ENCODE data around the gene DHCR7. TPM values are rescaled to one million over a fixed set of nuclear protein-coding genes. Genes with fewer than 3 reads are reported as not detected.

Gene DHCR7
- total RNA-seq, 2 donors from 2014 or later: 87.7 to 130 TPM

- Mint-ChIP-seq H3K36me3 (ENCODE audit: low read depth) (peaks cover 7% of the 10 kb centered on the region), H3K4me3 (no peak overlapping the region), H3K9me3 (peaks cover 25% of the 10 kb centered on the region), H3K4me1 (no peaks in the 10 kb centered on the region), H3K27ac (no peak overlapping the region), H3K27me3 (ENCODE audit: insufficient read depth) (peaks cover 44% of the 10 kb centered on the region)
- Histone ChIP-seq H3K36me3 (ENCODE audit: control insufficient read depth, insufficient read depth, low read length) (no peaks in the 10 kb centered on the region), H3K4me3 (ENCODE audit: low read length) (no peak overlapping the region), H3K4me1 (ENCODE audit: control insufficient read depth, insufficient read depth, low read length) (no peaks in the 10 kb centered on the region), H3K27me3 (ENCODE audit: control insufficient read depth, insufficient read depth, low read length, poor library complexity, severe bottlenecking) (no peaks in the 10 kb centered on the region), H3K27ac (ENCODE audit: low read depth, low read length) (no peak overlapping the region), H3K9ac (ENCODE audit: extremely low read depth, low read length, poor library complexity, severe bottlenecking) (no peak overlapping the region), H3K9me3 (ENCODE audit: control insufficient read depth, low read length) (no peaks in the 10 kb centered on the region)
- 91 to 92% methylated on average over 4 of the region's 6 CpGs for WGBS, 2 experiments (ENCODE audit: insufficient coverage in 1 of 2, insufficient read length in 1 of 2)
- no peak for DNase-seq
- TF ChIP-seq CTCF (conservative IDR thresholded peaks at IDR 0.05): no peak
Observed at GRCh38 chr11:71385091-71385490, 63.1 kb downstream of the DHCR7 start.

GRCh38 chr11:71384561-71384960 lies 63.6 kb downstream of the DHCR7 start:
- peaks cover under 1% of the 10 kb centered on the region for H3K27me3 ChIP-seq (ENCODE audit: control insufficient read depth, insufficient read depth, low read length, poor library complexity, severe bottlenecking)
- H3K36me3 Mint-ChIP-seq (ENCODE audit: low read depth): peaks cover 7% of the 10 kb centered on the region
- no peaks in the 10 kb centered on the region for H3K9me3 ChIP-seq (ENCODE audit: control insufficient read depth, low read length)
- H3K9me3 Mint-ChIP-seq: peaks cover 25% of the 10 kb centered on the region
- H3K27ac Mint-ChIP-seq: no peak overlapping the region
- no peaks in the 10 kb centered on the region for H3K4me1 ChIP-seq (ENCODE audit: control insufficient read depth, insufficient read depth, low read length)
- no peak overlapping the region for H3K27ac ChIP-seq (ENCODE audit: low read depth, low read length)
- H3K9ac ChIP-seq (ENCODE audit: extremely low read depth, low read length, poor library complexity, severe bottlenecking): no peak overlapping the region
- WGBS, 2 experiments (ENCODE audit: insufficient coverage in 1 of 2, insufficient read length in 1 of 2): 94 to 98% methylated on average over 3 of the region's 8 CpGs
- H3K4me1 Mint-ChIP-seq: no peaks in the 10 kb centered on the region
- H3K4me3 Mint-ChIP-seq: no peak overlapping the region
- H3K4me3 ChIP-seq (ENCODE audit: low read length): no peak overlapping the region
- no peak for DNase-seq
- H3K36me3 ChIP-seq (ENCODE audit: control insufficient read depth, insufficient read depth, low read length): no peaks in the 10 kb centered on the region
- no peak for TF ChIP-seq CTCF (conservative IDR thresholded peaks at IDR 0.05)
- peaks cover 46% of the 10 kb centered on the region for H3K27me3 Mint-ChIP-seq (ENCODE audit: insufficient read depth)

Small RNAs within 50 kb of the gene (microRNA-seq; reads per million reads assigned to microRNA genes)
- not detected for gene MIR6754 (ENCODE audit: borderline microRNAs expressed)

Other genes with a start within 250 kb of the DHCR7 start
- gene SHANK2, start 195.8 kb downstream of the DHCR7 start, total RNA-seq: 10 to 100 TPM; 22.3 to 49.6 TPM
- 10 to 100 TPM; 51.9 to 61.6 TPM for gene NADSYN1, start 4.8 kb upstream of the DHCR7 start, total RNA-seq
- not detected for gene KRTAP5-7, start 78.9 kb upstream of the DHCR7 start, total RNA-seq
- not detected for gene KRTAP5-8, start 89.6 kb upstream of the DHCR7 start, total RNA-seq
- gene KRTAP5-9, start 100.0 kb upstream of the DHCR7 start, total RNA-seq: under 1 TPM in 1 of 2 donors, not detected in 1; 0.31 TPM
- under 1 TPM in 1 of 2 donors, not detected in 1; 0.29 TPM for gene KRTAP5-10, start 117.2 kb upstream of the DHCR7 start, total RNA-seq
- gene KRTAP5-11, start 134.5 kb upstream of the DHCR7 start, total RNA-seq: 1 to 10 TPM; 2.9 to 5.7 TPM